ENCODE measurements around the gene FAM193A.
"Not testable (repeated sequence)": the region's sequence is repeated elsewhere in the genome, so short reads cannot be mapped to it uniquely, and the experiment has no call there.

The FAM193A gene

DNA sequence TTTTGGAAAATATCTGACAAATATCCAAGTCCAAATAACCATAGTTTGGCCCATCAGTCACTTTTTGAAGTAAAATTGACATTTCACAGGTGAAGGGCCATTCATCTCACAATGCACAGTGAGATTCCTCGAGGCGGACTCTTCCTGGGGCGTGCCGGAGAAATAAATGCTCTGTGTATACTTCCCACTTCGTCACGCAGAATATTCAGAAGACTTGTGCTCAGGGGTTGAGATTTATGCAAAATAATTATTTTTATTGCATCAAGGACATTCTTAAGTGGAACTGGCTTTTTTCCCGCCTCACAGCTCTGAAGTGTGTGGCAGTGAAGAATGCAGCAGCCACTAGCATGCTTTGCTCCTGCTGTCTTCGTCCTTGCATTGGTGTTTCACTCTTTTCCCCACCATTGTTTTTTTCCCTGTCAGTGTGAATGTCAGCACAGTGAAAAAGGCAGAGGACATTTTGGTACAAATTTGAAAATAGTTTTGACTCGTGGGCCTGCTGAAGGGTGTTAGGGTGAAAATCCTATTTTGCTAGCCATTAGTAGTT lies 70.6 kb downstream of the FAM193A start:
- H2BK120ac ChIP-seq (ENCODE audit: low read depth, low read length): no peak overlapping the region
- no CpG with 5 or more reads among the region's 9 CpGs for WGBS (ENCODE audit: extremely low coverage, insufficient coverage, low lambda C conversion rate)

DNA sequence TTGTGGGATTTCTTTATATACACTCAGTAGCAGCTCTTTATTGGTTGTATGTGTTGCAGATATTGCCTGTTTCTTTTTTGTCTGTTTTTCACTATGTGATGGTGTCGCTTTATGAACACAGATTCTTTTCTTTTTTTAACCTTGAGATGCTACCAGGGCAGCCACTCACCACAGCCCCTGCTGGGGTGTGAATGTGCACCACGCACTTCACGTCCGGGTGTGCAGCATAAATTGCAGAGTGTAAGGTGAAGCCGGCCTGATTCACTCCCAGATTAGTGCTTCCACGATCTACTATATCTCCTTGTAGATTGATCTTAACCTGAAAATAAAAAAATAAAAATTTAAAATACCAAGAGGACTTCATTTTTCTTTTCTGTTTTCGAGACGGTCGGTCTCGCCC lies 71.4 kb downstream of the FAM193A start:
- Histone ChIP-seq H2BK15ac (replicated peaks; ENCODE audit: low read depth) (no peak overlapping the region), H3K4me1 (ENCODE audit: control insufficient read depth, low read depth, low read length) (no peaks in the 10 kb centered on the region), H3K18ac (ENCODE audit: low read length) (no peak overlapping the region), H2BK5ac (ENCODE audit: low read length) (no peak overlapping the region), H2BK120ac (ENCODE audit: low read depth, low read length) (no peak overlapping the region), H3K9ac (ENCODE audit: low read length) (no peak overlapping the region), H3K4me3 (ENCODE audit: low read length) (no peak overlapping the region), H3K4me2 (ENCODE audit: low read length) (no peak overlapping the region), H2AK5ac (ENCODE audit: low read length) (no peak overlapping the region), H3K79me2 (ENCODE audit: control insufficient read depth, insufficient read depth, low read length) (peaks cover 44% of the 10 kb centered on the region), H3K36me3 (ENCODE audit: control insufficient read depth, insufficient read depth, low read length) (no peaks in the 10 kb centered on the region), H3K27ac (ENCODE audit: low read depth, low read length) (no peak overlapping the region), H4K8ac (ENCODE audit: low read depth, low read length) (no peak overlapping the region), H3K27me3 (ENCODE audit: insufficient read depth, low read length, poor library complexity) (no peaks in the 10 kb centered on the region), H3K23ac (ENCODE audit: low read length) (no peak overlapping the region), H3K4ac (ENCODE audit: low read depth, low read length) (no peak overlapping the region), H3K56ac (ENCODE audit: low read length) (no peak overlapping the region), H4K5ac (ENCODE audit: low read length) (no peak overlapping the region), H3K79me1 (ENCODE audit: low read length) (peaks cover 8% of the 10 kb centered on the region)
- no peak for DNase-seq
- WGBS (ENCODE audit: extremely low coverage, insufficient coverage, low lambda C conversion rate): no CpG with 5 or more reads among the region's 10 CpGs

More for the DNA sequence above, 70.6 kb downstream of the FAM193A start:
- peaks cover 46% of the 10 kb centered on the region for H3K79me2 ChIP-seq (ENCODE audit: control insufficient read depth, insufficient read depth, low read length)
- H2BK15ac ChIP-seq (replicated peaks; ENCODE audit: low read depth): no peak overlapping the region
- H3K23ac ChIP-seq (ENCODE audit: low read length): no peak overlapping the region
- no peak overlapping the region for H3K4me3 ChIP-seq (ENCODE audit: low read length)
- no peak overlapping the region for H3K4me2 ChIP-seq (ENCODE audit: low read length)
- no peak overlapping the region for H2BK5ac ChIP-seq (ENCODE audit: low read length)
- H3K36me3 ChIP-seq (ENCODE audit: control insufficient read depth, insufficient read depth, low read length): no peaks in the 10 kb centered on the region
- no peak overlapping the region for H3K27ac ChIP-seq (ENCODE audit: low read depth, low read length)
- no peak for DNase-seq
- H4K5ac ChIP-seq (ENCODE audit: low read length): no peak overlapping the region
- no peak overlapping the region for H3K9ac ChIP-seq (ENCODE audit: low read length)
- H2AK5ac ChIP-seq (ENCODE audit: low read length): no peak overlapping the region
- peaks cover 8% of the 10 kb centered on the region for H3K79me1 ChIP-seq (ENCODE audit: low read length)
- H3K18ac ChIP-seq (ENCODE audit: low read length): no peak overlapping the region
- H3K4ac ChIP-seq (ENCODE audit: low read depth, low read length): no peak overlapping the region
- H3K56ac ChIP-seq (ENCODE audit: low read length): no peak overlapping the region
- H4K8ac ChIP-seq (ENCODE audit: low read depth, low read length): no peak overlapping the region
- no peaks in the 10 kb centered on the region for H3K4me1 ChIP-seq (ENCODE audit: control insufficient read depth, low read depth, low read length)
- H3K27me3 ChIP-seq (ENCODE audit: insufficient read depth, low read length, poor library complexity): no peaks in the 10 kb centered on the region

DNA sequence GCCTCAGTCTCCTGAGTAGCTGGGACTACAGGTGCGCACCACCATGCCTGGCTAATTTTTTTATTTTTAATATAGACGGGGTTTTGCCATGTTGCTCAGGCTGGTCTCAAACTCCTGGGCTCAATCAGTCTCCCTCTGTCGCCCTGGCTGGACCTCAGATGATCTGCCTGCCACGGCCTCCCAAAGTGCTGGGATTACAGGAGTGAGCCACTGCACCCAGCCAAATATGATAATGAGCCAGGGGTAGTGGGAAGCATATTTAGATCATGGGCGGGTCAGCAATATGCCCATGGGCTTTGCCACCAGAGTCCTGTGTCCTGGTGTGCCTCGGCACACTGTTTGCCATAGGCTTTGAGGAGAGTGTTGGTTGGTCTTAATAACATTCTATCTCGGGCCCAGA lies 71.8 kb downstream of the FAM193A start:
- H3K4me1 ChIP-seq (ENCODE audit: control insufficient read depth, low read depth, low read length): no peaks in the 10 kb centered on the region
- H4K5ac ChIP-seq (ENCODE audit: low read length): no peak overlapping the region
- H3K27me3 ChIP-seq (ENCODE audit: insufficient read depth, low read length, poor library complexity): no peaks in the 10 kb centered on the region
- no peak overlapping the region for H4K8ac ChIP-seq (ENCODE audit: low read depth, low read length)
- no peak overlapping the region for H3K56ac ChIP-seq (ENCODE audit: low read length)
- no CpG with 5 or more reads among the region's 7 CpGs for WGBS (ENCODE audit: extremely low coverage, insufficient coverage, low lambda C conversion rate)
- no peak overlapping the region for H3K23ac ChIP-seq (ENCODE audit: low read length)
- no peak overlapping the region for H3K4me3 ChIP-seq (ENCODE audit: low read length)
- no peak overlapping the region for H3K18ac ChIP-seq (ENCODE audit: low read length)
- H2AK5ac ChIP-seq (ENCODE audit: low read length): no peak overlapping the region
- no peaks in the 10 kb centered on the region for H3K36me3 ChIP-seq (ENCODE audit: control insufficient read depth, insufficient read depth, low read length)
- peaks cover 44% of the 10 kb centered on the region for H3K79me2 ChIP-seq (ENCODE audit: control insufficient read depth, insufficient read depth, low read length)
- no peak overlapping the region for H3K9ac ChIP-seq (ENCODE audit: low read length)
- H2BK120ac ChIP-seq (ENCODE audit: low read depth, low read length): no peak overlapping the region
- no peak overlapping the region for H3K4me2 ChIP-seq (ENCODE audit: low read length)
- H3K4ac ChIP-seq (ENCODE audit: low read depth, low read length): no peak overlapping the region
- H3K79me1 ChIP-seq (ENCODE audit: low read length): peaks cover 8% of the 10 kb centered on the region
- H2BK5ac ChIP-seq (ENCODE audit: low read length): no peak overlapping the region
- no peak overlapping the region for H3K27ac ChIP-seq (ENCODE audit: low read depth, low read length)
- no peak for DNase-seq
- H2BK15ac ChIP-seq (replicated peaks; ENCODE audit: low read depth): no peak overlapping the region

DNA sequence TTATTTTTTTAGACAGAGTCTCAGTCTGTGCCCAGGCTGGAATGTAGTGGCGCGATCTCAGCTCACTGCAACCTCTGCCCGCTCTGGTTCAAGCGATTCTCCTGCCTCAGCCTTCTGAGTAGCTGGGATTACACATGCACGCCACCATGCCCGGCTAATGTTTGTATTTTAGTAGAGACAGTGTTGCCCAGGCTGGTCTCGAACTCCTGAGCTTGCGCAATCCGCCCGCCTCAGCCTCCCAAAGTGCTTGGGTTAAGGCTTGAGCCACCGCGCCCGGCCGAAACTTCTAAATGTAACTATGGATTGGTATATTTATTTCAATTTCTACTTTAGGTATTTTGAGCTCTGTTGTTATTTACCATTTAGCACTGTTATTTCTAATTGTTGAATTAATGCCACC lies 79.4 kb downstream of the FAM193A start:
- Histone ChIP-seq H3K36me3 (ENCODE audit: control insufficient read depth, insufficient read depth, low read length) (no peaks in the 10 kb centered on the region), H4K8ac (ENCODE audit: low read depth, low read length) (no peak overlapping the region), H4K5ac (ENCODE audit: low read length) (no peak overlapping the region), H3K4me3 (ENCODE audit: low read length) (no peak overlapping the region), H3K4ac (ENCODE audit: low read depth, low read length) (no peak overlapping the region), H3K23ac (ENCODE audit: low read length) (no peak overlapping the region), H3K79me1 (ENCODE audit: low read length) (peaks cover 5% of the 10 kb centered on the region), H2AK5ac (ENCODE audit: low read length) (no peak overlapping the region), H3K56ac (ENCODE audit: low read length) (no peak overlapping the region), H3K18ac (ENCODE audit: low read length) (no peak overlapping the region), H3K4me2 (ENCODE audit: low read length) (no peak overlapping the region), H3K4me1 (ENCODE audit: control insufficient read depth, low read depth, low read length) (peaks cover 3% of the 10 kb centered on the region), H3K27ac (ENCODE audit: low read depth, low read length) (no peak overlapping the region), H3K79me2 (ENCODE audit: control insufficient read depth, insufficient read depth, low read length) (peaks cover 31% of the 10 kb centered on the region), H2BK5ac (ENCODE audit: low read length) (no peak overlapping the region), H3K27me3 (ENCODE audit: insufficient read depth, low read length, poor library complexity) (no peaks in the 10 kb centered on the region), H2BK120ac (ENCODE audit: low read depth, low read length) (no peak overlapping the region), H2BK15ac (replicated peaks; ENCODE audit: low read depth) (no peak overlapping the region), H3K9ac (ENCODE audit: low read length) (no peak overlapping the region)
- DNase-seq: no peak
- no CpG with 5 or more reads among the region's 14 CpGs for WGBS (ENCODE audit: extremely low coverage, insufficient coverage, low lambda C conversion rate)

DNA sequence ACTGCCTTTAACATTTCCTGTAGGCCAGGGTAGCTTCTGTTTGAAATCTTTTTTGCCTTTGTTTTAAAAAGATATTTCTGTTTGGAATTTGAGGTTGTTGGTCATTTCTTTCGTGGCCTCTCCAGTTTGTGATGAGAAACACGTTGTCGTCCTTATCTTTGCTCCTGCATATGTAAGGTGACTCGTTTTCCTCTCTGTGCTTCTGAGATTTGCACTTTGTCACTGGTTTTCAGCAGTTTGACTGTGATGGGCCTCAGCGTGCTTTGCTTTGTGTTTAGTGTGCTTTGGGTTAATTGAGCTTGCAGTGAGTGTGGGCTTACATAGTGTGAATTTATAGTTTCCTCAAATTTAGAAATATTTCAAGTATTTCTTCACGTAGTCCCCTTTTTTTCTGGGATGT lies 81.5 kb downstream of the FAM193A start:
- no peak overlapping the region for H3K9ac ChIP-seq (ENCODE audit: low read length)
- no peak overlapping the region for H2BK5ac ChIP-seq (ENCODE audit: low read length)
- no peak overlapping the region for H2AK5ac ChIP-seq (ENCODE audit: low read length)
- H3K23ac ChIP-seq (ENCODE audit: low read length): no peak overlapping the region
- peaks cover 45% of the 10 kb centered on the region for H3K79me2 ChIP-seq (ENCODE audit: control insufficient read depth, insufficient read depth, low read length)
- no peak overlapping the region for H3K56ac ChIP-seq (ENCODE audit: low read length)
- H3K18ac ChIP-seq (ENCODE audit: low read length): no peak overlapping the region
- no peak overlapping the region for H2BK120ac ChIP-seq (ENCODE audit: low read depth, low read length)
- H3K27ac ChIP-seq (ENCODE audit: low read depth, low read length): no peak overlapping the region
- H4K5ac ChIP-seq (ENCODE audit: low read length): no peak overlapping the region
- DNase-seq: no peak
- no peak overlapping the region for H4K8ac ChIP-seq (ENCODE audit: low read depth, low read length)
- no peak overlapping the region for H3K4me2 ChIP-seq (ENCODE audit: low read length)
- no peaks in the 10 kb centered on the region for H3K27me3 ChIP-seq (ENCODE audit: insufficient read depth, low read length, poor library complexity)
- H3K4me3 ChIP-seq (ENCODE audit: low read length): no peak overlapping the region
- H3K79me1 ChIP-seq (ENCODE audit: low read length): peaks cover 18% of the 10 kb centered on the region
- H3K4me1 ChIP-seq (ENCODE audit: control insufficient read depth, low read depth, low read length): peaks cover 4% of the 10 kb centered on the region
- H3K4ac ChIP-seq (ENCODE audit: low read depth, low read length): no peak overlapping the region
- WGBS (ENCODE audit: extremely low coverage, insufficient coverage, low lambda C conversion rate): no CpG with 5 or more reads among the region's 6 CpGs
- H3K36me3 ChIP-seq (ENCODE audit: control insufficient read depth, insufficient read depth, low read length): no peaks in the 10 kb centered on the region
- no peak overlapping the region for H2BK15ac ChIP-seq (replicated peaks; ENCODE audit: low read depth)

DNA sequence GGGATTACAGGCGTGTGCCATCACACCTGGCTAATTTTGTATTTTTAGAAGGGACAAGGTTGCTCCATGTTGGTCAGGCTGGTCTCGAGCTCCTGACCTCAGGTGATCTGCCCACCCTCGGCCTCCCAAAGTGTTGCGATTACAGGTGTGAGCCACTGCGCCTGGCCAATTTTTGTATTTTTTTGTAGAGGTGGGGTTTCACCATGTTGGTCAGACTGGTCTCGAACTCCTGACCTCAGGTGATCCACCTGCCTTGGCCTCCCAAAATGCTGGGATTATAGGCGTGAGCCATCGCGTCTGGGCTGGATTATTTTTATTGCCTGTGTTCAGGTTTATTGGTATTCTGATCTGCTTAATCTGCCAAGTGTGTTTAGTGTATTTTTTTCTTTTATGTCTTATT lies 82.3 kb downstream of the FAM193A start:
- H3K18ac ChIP-seq (ENCODE audit: low read length); H3K9ac ChIP-seq (ENCODE audit: low read length); H3K4me1 ChIP-seq (ENCODE audit: control insufficient read depth, low read depth, low read length); H3K4ac ChIP-seq (ENCODE audit: low read depth, low read length); H4K8ac ChIP-seq (ENCODE audit: low read depth, low read length); H3K36me3 ChIP-seq (ENCODE audit: control insufficient read depth, insufficient read depth, low read length); H2BK15ac ChIP-seq (replicated peaks; ENCODE audit: low read depth); H2BK120ac ChIP-seq (ENCODE audit: low read depth, low read length); H2AK5ac ChIP-seq (ENCODE audit: low read length); H2BK5ac ChIP-seq (ENCODE audit: low read length); H3K4me2 ChIP-seq (ENCODE audit: low read length); H3K27ac ChIP-seq (ENCODE audit: low read depth, low read length); H4K5ac ChIP-seq (ENCODE audit: low read length); H3K56ac ChIP-seq (ENCODE audit: low read length); DNase-seq; H3K23ac ChIP-seq (ENCODE audit: low read length); H3K4me3 ChIP-seq (ENCODE audit: low read length); H3K27me3 ChIP-seq (ENCODE audit: insufficient read depth, low read length, poor library complexity): not testable (repeated sequence)
- Histone ChIP-seq H3K79me1 (ENCODE audit: low read length) (peaks cover 20% of the 10 kb centered on the region), H3K79me2 (ENCODE audit: control insufficient read depth, insufficient read depth, low read length) (peaks cover 50% of the 10 kb centered on the region)
- WGBS (ENCODE audit: extremely low coverage, insufficient coverage, low lambda C conversion rate): no CpG with 5 or more reads among the region's 9 CpGs

Measured in mesendoderm (in vitro differentiated cells).